A549 (cell line): ENCODE measurements around the gene LYRM2. TPM values are rescaled to one million over a fixed set of nuclear protein-coding genes. Genes with fewer than 3 reads are reported as not detected.

Source experiments
- ATAC-seq, 2 experiments: fragments of 200-7000 bp in 1 of 2; fragments of >200 bp in 1 of 2; cut with Nextera tagmentation in 1 of 2; cut with Tn5 transposase in 1 of 2; 3 replicates each; pipeline versions ENCODE4 v1.8.0 to v1.9.1; 2018 to 2020; ENCODE audit warnings: mild to moderate bottlenecking in 1 of 2, moderate library complexity in 1 of 2
- CTCF ChIA-PET: fragments of 300-600 bp; sonication (Branson Sonifier 250); formaldehyde crosslinking; extraction: SDS; loops from one replicate; lab custom pipeline; 2021; ENCODE audit warnings: antibody characterized with exemption, inconsistent platforms; lab: Yijun Ruan, JAX
- POLR2A ChIA-PET: fragments of 350-600 bp; formaldehyde crosslinking; extraction: SDS; loops from one replicate; lab custom pipeline; 2021; ENCODE audit warnings: antibody characterized with exemption, inconsistent platforms; lab: Yijun Ruan, JAX
- DNase-seq, 2 experiments: peaks; one replicate each; pipeline versions ENCODE4 v3.0.0 to v3.0.0-alpha.2; 2011 to 2016; ENCODE audit warnings: low read depth in 1 of 2, low spot score in 1 of 2
- FAIRE-seq: peaks from 2 replicates; lab custom pipeline; 2011; peaks lifted over from hg19 to GRCh38; lab: Jason Lieb, UNC
- H3K27ac ChIP-seq, 2 experiments: fragments of >200 bp; sonication (Bioruptor Twin); formaldehyde crosslinking; 3 replicates each; pipeline ENCODE4 v1.5.1; 2016 to 2017
- H3K4me1 ChIP-seq: fragments of >200 bp; sonication (Bioruptor Twin); formaldehyde crosslinking; 3 replicates; pipeline ENCODE4 v1.6.1; 2016
- H3K4me2 ChIP-seq: fragments of >200 bp; sonication (Bioruptor Twin); formaldehyde crosslinking; 3 replicates; pipeline ENCODE4 v1.6.1; 2016
- H3K4me3 ChIP-seq: fragments of >200 bp; sonication (Bioruptor Twin); formaldehyde crosslinking; 3 replicates; pipeline ENCODE4 v1.5.1; 2016
- H3K9me3 ChIP-seq: fragments of >200 bp; sonication (Bioruptor Twin); formaldehyde crosslinking; 3 replicates; pipeline ENCODE4 v1.6.1; 2016
- ATOH8 ChIP-seq: fragments of 250-450 bp; sonication (Bioruptor Pico); IDR thresholded peaks from 2 replicates; pipeline ENCODE4 v1.5.0; 2020; ENCODE audit warnings: low read depth, mild to moderate bottlenecking, moderate library complexity
- BHLHE40 ChIP-seq: IDR thresholded peaks from 2 replicates; pipeline ENCODE4 v1.6.1; 2012; ENCODE audit warnings: low read depth, low read length, inconsistent platforms
- CBX8 ChIP-seq: fragments of 200-600 bp; sonication (generic); IDR thresholded peaks from 2 replicates; pipeline ENCODE4 v1.6.1; 2016
- EHMT2 ChIP-seq: fragments of 200-600 bp; sonication (generic); IDR thresholded peaks from 2 replicates; pipeline ENCODE4 v1.6.1; 2016; ENCODE audit warnings: antibody characterized with exemption, low read depth, mild to moderate bottlenecking, moderate library complexity
- ELK1 ChIP-seq: fragments of 150-350 bp; IDR thresholded peaks from 2 replicates; pipeline ENCODE4 v1.6.1; 2014; ENCODE audit warnings: low read depth, mild to moderate bottlenecking, low read length
- ESRRA ChIP-seq: fragments of 150-350 bp; IDR thresholded peaks from 2 replicates; pipeline ENCODE4 v1.6.1; 2014; ENCODE audit warnings: mild to moderate bottlenecking, low read length, borderline replicate concordance
- FOSB ChIP-seq: fragments of 250-450 bp; sonication (Bioruptor Pico); IDR thresholded peaks from 2 replicates; pipeline ENCODE4 v1.5.0; 2020; ENCODE audit warnings: mild to moderate bottlenecking, moderate library complexity
- GATA3 ChIP-seq: IDR thresholded peaks from 2 replicates; pipeline ENCODE4 v1.6.1; 2012; ENCODE audit warnings: borderline replicate concordance
- HDAC2 ChIP-seq: fragments of 200-600 bp; sonication (generic); IDR thresholded peaks from 2 replicates; pipeline ENCODE4 v1.6.1; 2016
- HES2 ChIP-seq: fragments of >200 bp; sonication (Bioruptor Twin); formaldehyde crosslinking; IDR thresholded peaks from 2 replicates; pipeline ENCODE4 v1.6.1; 2016
- HOXA7 ChIP-seq: fragments of 250-450 bp; sonication (Bioruptor Pico); IDR thresholded peaks from 2 replicates; pipeline ENCODE4 v1.5.0; 2020; ENCODE audit warnings: mild to moderate bottlenecking, moderate library complexity
- MAX ChIP-seq: IDR thresholded peaks from 2 replicates; pipeline ENCODE4 v1.6.1; 2012
- NR3C1 ChIP-seq: fragments of >200 bp; sonication (Bioruptor Twin); formaldehyde crosslinking; IDR thresholded peaks from 3 replicates; pipeline ENCODE4 v1.6.1; 2017
- PBX3 ChIP-seq: IDR thresholded peaks from 2 replicates; pipeline ENCODE4 v1.6.1; 2012
- RARB ChIP-seq: fragments of 250-450 bp; sonication (Bioruptor Pico); IDR thresholded peaks from 2 replicates; pipeline ENCODE4 v1.8.0; 2021; ENCODE audit warnings: mild to moderate bottlenecking, moderate library complexity
- REST ChIP-seq: fragments of 200-600 bp; sonication (generic); IDR thresholded peaks from 2 replicates; pipeline ENCODE4 v1.6.1; 2016; ENCODE audit warnings: antibody characterized with exemption, mild to moderate bottlenecking, moderate library complexity
- RFX5 ChIP-seq: fragments of 450-650 bp; IDR thresholded peaks from 2 replicates; pipeline ENCODE4 v1.7.1; 2014; ENCODE audit warnings: antibody characterized with exemption, mild to moderate bottlenecking, moderate library complexity
- RNF2 ChIP-seq: fragments of 200-600 bp; sonication (generic); IDR thresholded peaks from 2 replicates; pipeline ENCODE4 v1.6.1; 2016; ENCODE audit warnings: low read depth, mild to moderate bottlenecking, antibody characterized with exemption, moderate library complexity, borderline replicate concordance
- USF2 ChIP-seq: fragments of 450-650 bp; IDR thresholded peaks from 2 replicates; pipeline ENCODE4 v1.6.1; 2014; ENCODE audit warnings: antibody characterized with exemption
- WGBS: methylation state at CpG from one replicate; pipeline ENCODE4 v1.1.6; 2017; ENCODE audit errors: missing lambda C conversion rate; 5-methylcytosine and 5-hydroxymethylcytosine counted together
- polyA plus RNA-seq, 4 experiments: library from polyadenylated mRNA; depleted of rRNA in 3 of 4; stranded (reverse); fragments of >200 nt; fragmentation: RNase III in 1 of 4; extraction: RNeasy Plus Mini Kit Qiagen cat#74134 plus additional on column Dnase treatment in 1 of 4; gene quantifications; 2 replicates in 3 of 4; 3 replicates in 1 of 4; pipeline ENCODE4 v1.2.3, GENCODE V29; 2011 to 2017

The LYRM2 gene
- polyA plus RNA-seq, 2 of the 4 experiments (the other 2 are of a cell fraction): 33.2 to 56.0 TPM

- no peak for FAIRE-seq
- no peak for DNase-seq
- no peak for ATAC-seq
- ChIA-PET POLR2A (no interaction called here), CTCF (no interaction called here)
- Histone ChIP-seq H3K9me3 (no peaks in the 10 kb centered on the region), H3K4me1 (no peaks in the 10 kb centered on the region), H3K4me3 (no peak overlapping the region), H3K4me2 (no peak overlapping the region), H3K27ac (no peak overlapping the region)
- 82% methylated on average over 6 of the region's 6 CpGs for WGBS
- TF ChIP-seq RFX5: no peak
- no peak for TF ChIP-seq HDAC2
- no peak for TF ChIP-seq ELK1
- TF ChIP-seq ESRRA: no peak
- TF ChIP-seq NR3C1: no peak
- TF ChIP-seq HOXA7 (CRISPR knock-in tag): no peak
- no peak for TF ChIP-seq CBX8
- TF ChIP-seq REST: no peak
- TF ChIP-seq HES2: no peak
- no peak for TF ChIP-seq ATOH8 (CRISPR knock-in tag)
- no peak for TF ChIP-seq FOSB (CRISPR knock-in tag)
- no peak for TF ChIP-seq GATA3
- TF ChIP-seq, all 56 proteins: peak for 0
These were observed 19.0 kb downstream of the LYRM2 start for GRCh38 chr6:89619567-89619966.

- 87% methylated on average over 6 of the region's 6 CpGs for WGBS
- H3K4me3 ChIP-seq: no peak overlapping the region
- H3K4me2 ChIP-seq: no peak overlapping the region
- no peak for FAIRE-seq
- no peak for TF ChIP-seq RARB (CRISPR knock-in tag)
- TF ChIP-seq MAX: no peak
- no peak for TF ChIP-seq ESRRA
- TF ChIP-seq BHLHE40: no peak
- TF ChIP-seq USF2: no peak
- TF ChIP-seq RNF2: no peak
- TF ChIP-seq EHMT2: no peak
- TF ChIP-seq PBX3: no peak
- no peaks in the 10 kb centered on the region for H3K9me3 ChIP-seq
- H3K4me1 ChIP-seq: no peaks in the 10 kb centered on the region
- ATAC-seq: no peak
- ChIA-PET CTCF (no interaction called here), POLR2A (no interaction called here)
- no peak for DNase-seq
- H3K27ac ChIP-seq: no peak overlapping the region
These were observed 20.5 kb downstream of the LYRM2 start for GRCh38 chr6:89618026-89618425.
